Measurements from ENCODE around the gene SLC39A8. TPM values are rescaled to one million over a fixed set of nuclear protein-coding genes. Genes with fewer than 3 reads are reported as not detected.

The SLC39A8 gene
- total RNA-seq, 1 donor = 11.2 TPM

- Histone ChIP-seq H3K27me3 (ENCODE audit: insufficient read depth, low read length) (no peaks in the 10 kb centered on the region), H4K20me1 (ENCODE audit: insufficient read depth, low read length) (no peaks in the 10 kb centered on the region), H3K9me3 (ENCODE audit: low read depth, low read length) (no peaks in the 10 kb centered on the region), H3K4me2 (ENCODE audit: insufficient read depth, low read length) (no peak overlapping the region), H3K4me1 (ENCODE audit: insufficient read depth, low read length) (no peaks in the 10 kb centered on the region), H3K36me3 (ENCODE audit: insufficient read depth, low read length) (no peaks in the 10 kb centered on the region), H3K27ac (ENCODE audit: low read depth, low read length) (no peak overlapping the region), H3K79me2 (ENCODE audit: insufficient read depth, low read length) (no peaks in the 10 kb centered on the region), H2AFZ (ENCODE audit: low read length) (no peak overlapping the region), H3K4me3 (ENCODE audit: insufficient read depth, low read length) (no peak overlapping the region)
- no peak for TF ChIP-seq CTCF (IDR thresholded peaks at IDR 0.05; ENCODE audit: extremely low read depth, low read depth, low read length)
- DNase-seq (ENCODE audit: insufficient read length, low spot score, missing footprints) = no peak
These were observed 127.9 kb downstream of the SLC39A8 start for GRCh38 chr4:102217345-102217744.

DNA sequence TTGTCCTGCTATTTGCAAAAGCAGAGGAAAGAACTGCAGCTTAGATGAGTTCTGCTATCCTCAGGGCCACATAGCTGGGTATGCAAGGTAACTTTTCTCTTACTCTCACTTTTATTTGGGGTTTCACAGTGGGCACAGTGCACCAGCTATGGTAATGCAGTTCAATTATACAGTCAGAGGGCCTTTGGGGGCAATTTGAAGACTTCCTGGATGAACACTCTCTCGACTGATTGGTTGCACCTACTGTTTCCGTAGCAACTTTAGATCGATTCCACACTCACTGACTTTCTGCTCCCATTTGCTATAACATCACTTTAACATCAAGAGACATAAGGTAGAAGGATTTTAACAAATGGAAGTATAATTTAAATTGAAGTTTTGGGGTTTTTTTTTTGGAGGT lies 128.6 kb downstream of the SLC39A8 start:
- no peak overlapping the region for H2AFZ ChIP-seq (ENCODE audit: low read length)
- no peaks in the 10 kb centered on the region for H3K79me2 ChIP-seq (ENCODE audit: insufficient read depth, low read length)
- no peak overlapping the region for H3K4me2 ChIP-seq (ENCODE audit: insufficient read depth, low read length)
- H3K4me1 ChIP-seq (ENCODE audit: insufficient read depth, low read length) = no peaks in the 10 kb centered on the region
- no peak overlapping the region for H3K27ac ChIP-seq (ENCODE audit: low read depth, low read length)
- no peaks in the 10 kb centered on the region for H3K27me3 ChIP-seq (ENCODE audit: insufficient read depth, low read length)
- H4K20me1 ChIP-seq (ENCODE audit: insufficient read depth, low read length) = no peaks in the 10 kb centered on the region
- no peak overlapping the region for H3K4me3 ChIP-seq (ENCODE audit: insufficient read depth, low read length)
- DNase-seq (ENCODE audit: insufficient read length, low spot score, missing footprints) = no peak
- no peaks in the 10 kb centered on the region for H3K36me3 ChIP-seq (ENCODE audit: insufficient read depth, low read length)
- H3K9me3 ChIP-seq (ENCODE audit: low read depth, low read length) = no peaks in the 10 kb centered on the region
- no peak for TF ChIP-seq CTCF (IDR thresholded peaks at IDR 0.05; ENCODE audit: extremely low read depth, low read depth, low read length)

DNA sequence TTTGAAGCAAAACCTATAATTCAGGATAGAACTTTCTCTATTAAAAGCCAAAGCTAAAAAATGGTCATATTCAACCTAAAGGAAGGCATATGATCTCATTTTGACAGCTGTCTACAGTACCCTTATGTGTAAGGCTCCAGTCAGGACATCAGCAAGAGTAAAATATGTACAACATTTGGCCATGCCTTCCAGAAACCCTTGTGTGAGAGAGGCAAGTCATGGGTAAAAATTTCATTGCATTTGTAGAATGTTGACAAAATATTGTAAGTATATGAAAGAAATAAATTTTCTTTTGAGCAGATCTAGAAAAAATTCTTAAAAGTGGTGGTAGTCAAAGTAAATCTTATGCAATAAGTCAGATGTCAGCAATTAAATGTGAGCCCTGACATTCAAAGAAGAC lies 132.3 kb downstream of the SLC39A8 start:
- no peaks in the 10 kb centered on the region for H3K79me2 ChIP-seq (ENCODE audit: insufficient read depth, low read length)
- no peaks in the 10 kb centered on the region for H3K4me1 ChIP-seq (ENCODE audit: insufficient read depth, low read length)
- no peak overlapping the region for H2AFZ ChIP-seq (ENCODE audit: low read length)
- H3K9me3 ChIP-seq (ENCODE audit: low read depth, low read length) = no peaks in the 10 kb centered on the region
- no peaks in the 10 kb centered on the region for H4K20me1 ChIP-seq (ENCODE audit: insufficient read depth, low read length)
- no peak for TF ChIP-seq CTCF (IDR thresholded peaks at IDR 0.05; ENCODE audit: extremely low read depth, low read depth, low read length)
- H3K4me2 ChIP-seq (ENCODE audit: insufficient read depth, low read length) = no peak overlapping the region
- H3K36me3 ChIP-seq (ENCODE audit: insufficient read depth, low read length) = no peaks in the 10 kb centered on the region
- H3K27ac ChIP-seq (ENCODE audit: low read depth, low read length) = no peak overlapping the region
- DNase-seq (ENCODE audit: insufficient read length, low spot score, missing footprints) = no peak
- H3K27me3 ChIP-seq (ENCODE audit: insufficient read depth, low read length) = no peaks in the 10 kb centered on the region
- H3K4me3 ChIP-seq (ENCODE audit: insufficient read depth, low read length) = no peak overlapping the region

Small RNAs within 50 kb of the gene (small RNA-seq; reads per million reads assigned to genes)
- not detected for gene RN7SL728P

Other genes starting within 250 kb of the SLC39A8 start
- gene NFKB1, start 155.9 kb upstream of the SLC39A8 start, total RNA-seq = 27.1 and 28.6 TPM in 2 replicates